ENCODE measurements around the gene DUOX1. TPM values are rescaled to one million over a fixed set of nuclear protein-coding genes. Genes with fewer than 3 reads are reported as not detected.

Gene DUOX1
- polyA plus RNA-seq, 1 donor (not counting 4 experiments of a cell fraction or from before 2014, with no cell fraction given) = 16.3 TPM

GRCh38 chr15:45105586-45105985 lies 24.2 kb upstream of the DUOX1 start:
- DNase-seq (ENCODE audit: low read depth, low spot score) (no peak), FAIRE-seq (no peak)

GRCh38 chr15:45106002-45106790 lies 23.6 kb upstream of the DUOX1 start:
- dilution Hi-C loops (cut with MboI; ENCODE audit: extremely low pct_ligation_motif_present, low sequenced_read_pairs) = no loop called here
- no peaks in the 10 kb centered on the region for H3K9me3 ChIP-seq (ENCODE audit: control insufficient read depth, low read depth, low read length)
- no peak for FAIRE-seq

More at GRCh38 chr15:45105586-45105985, 24.2 kb upstream of the DUOX1 start:
- TF ChIP-seq EZH2 (IDR thresholded peaks at IDR 0.05; ENCODE audit: low read length) (no peak), CTCF (optimal IDR thresholded peaks at IDR 0.05 in 1 of 3, IDR thresholded peaks at IDR 0.05 in 1 of 3, conservative IDR thresholded peaks at IDR 0.05 in 1 of 3; ENCODE audit: extremely low read depth in 1 of 3, insufficient read depth in 2 of 3, low read length in 3 of 3) (no peak)
- no peaks in the 10 kb centered on the region for H3K9me3 ChIP-seq (ENCODE audit: control insufficient read depth, low read depth, low read length)
- H4K20me1 ChIP-seq (ENCODE audit: control insufficient read depth, extremely low read depth, insufficient read depth, low read length) = no peaks in the 10 kb centered on the region
- no peak overlapping the region for H2AFZ ChIP-seq (ENCODE audit: control insufficient read depth, low read length)
- dilution Hi-C loops (cut with MboI; ENCODE audit: extremely low pct_ligation_motif_present, low sequenced_read_pairs) = no loop called here
- no peaks in the 10 kb centered on the region for H3K9me1 ChIP-seq (ENCODE audit: control insufficient read depth, extremely low read depth, insufficient read depth, low read length)
- no peaks in the 10 kb centered on the region for H3K36me3 ChIP-seq (ENCODE audit: control insufficient read depth in 2 of 2, extremely low read depth in 1 of 2, insufficient read depth in 2 of 2, low read length in 2 of 2)
- no peak overlapping the region for H3K27ac ChIP-seq (ENCODE audit: control insufficient read depth, insufficient read depth, low read length)
- H3K4me3 ChIP-seq (ENCODE audit: control insufficient read depth in 2 of 3, extremely low read depth in 1 of 3, insufficient read depth in 2 of 3, low read depth in 1 of 3, low read length in 3 of 3) = no peak overlapping the region
- no peaks in the 10 kb centered on the region for H3K4me1 ChIP-seq (ENCODE audit: control insufficient read depth, extremely low read depth, insufficient read depth, low read length)
- no peak overlapping the region for H3K9ac ChIP-seq (ENCODE audit: control insufficient read depth, extremely low read depth, insufficient read depth, low read length)
- H3K27me3 ChIP-seq (ENCODE audit: control insufficient read depth, extremely low read depth, insufficient read depth, low read length) = peaks cover 24% of the 10 kb centered on the region
- no peaks in the 10 kb centered on the region for H3K79me2 ChIP-seq (ENCODE audit: control insufficient read depth, insufficient read depth, low read length)
- H3K4me2 ChIP-seq (ENCODE audit: control insufficient read depth, extremely low read depth, insufficient read depth, low read depth, low read length) = no peak overlapping the region

More at GRCh38 chr15:45106002-45106790, 23.6 kb upstream of the DUOX1 start:
- Histone ChIP-seq H3K4me3 (ENCODE audit: control insufficient read depth in 2 of 3, extremely low read depth in 1 of 3, insufficient read depth in 2 of 3, low read depth in 1 of 3, low read length in 3 of 3) (no peak overlapping the region), H3K36me3 (ENCODE audit: control insufficient read depth in 2 of 2, extremely low read depth in 1 of 2, insufficient read depth in 2 of 2, low read length in 2 of 2) (no peaks in the 10 kb centered on the region), H3K79me2 (ENCODE audit: control insufficient read depth, insufficient read depth, low read length) (no peaks in the 10 kb centered on the region), H3K27me3 (ENCODE audit: control insufficient read depth, extremely low read depth, insufficient read depth, low read length) (peaks cover 22% of the 10 kb centered on the region), H3K4me1 (ENCODE audit: control insufficient read depth, extremely low read depth, insufficient read depth, low read length) (no peaks in the 10 kb centered on the region), H3K9me1 (ENCODE audit: control insufficient read depth, extremely low read depth, insufficient read depth, low read length) (no peaks in the 10 kb centered on the region), H3K4me2 (ENCODE audit: control insufficient read depth, extremely low read depth, insufficient read depth, low read depth, low read length) (no peak overlapping the region), H4K20me1 (ENCODE audit: control insufficient read depth, extremely low read depth, insufficient read depth, low read length) (no peaks in the 10 kb centered on the region), H2AFZ (ENCODE audit: control insufficient read depth, low read length) (no peak overlapping the region), H3K27ac (ENCODE audit: control insufficient read depth, insufficient read depth, low read length) (no peak overlapping the region), H3K9ac (ENCODE audit: control insufficient read depth, extremely low read depth, insufficient read depth, low read length) (no peak overlapping the region)
- no peak for TF ChIP-seq EZH2 (IDR thresholded peaks at IDR 0.05; ENCODE audit: low read length)
- TF ChIP-seq CTCF (optimal IDR thresholded peaks at IDR 0.05 in 1 of 3, IDR thresholded peaks at IDR 0.05 in 1 of 3, conservative IDR thresholded peaks at IDR 0.05 in 1 of 3; ENCODE audit: extremely low read depth in 1 of 3, insufficient read depth in 2 of 3, low read length in 3 of 3) = no peak
- no peak for DNase-seq (ENCODE audit: low read depth, low spot score)

Data from keratinocyte (primary cell).